ENCODE results near the gene ZC3H14. TPM values are rescaled to one million over a fixed set of nuclear protein-coding genes. Genes with fewer than 3 reads are reported as not detected.

The ZC3H14 gene
- total and polyA plus RNA-seq, 2 donors (not counting 1 experiment from before 2014, with no cell fraction given) = 31.1 to 47.0 TPM

DNA sequence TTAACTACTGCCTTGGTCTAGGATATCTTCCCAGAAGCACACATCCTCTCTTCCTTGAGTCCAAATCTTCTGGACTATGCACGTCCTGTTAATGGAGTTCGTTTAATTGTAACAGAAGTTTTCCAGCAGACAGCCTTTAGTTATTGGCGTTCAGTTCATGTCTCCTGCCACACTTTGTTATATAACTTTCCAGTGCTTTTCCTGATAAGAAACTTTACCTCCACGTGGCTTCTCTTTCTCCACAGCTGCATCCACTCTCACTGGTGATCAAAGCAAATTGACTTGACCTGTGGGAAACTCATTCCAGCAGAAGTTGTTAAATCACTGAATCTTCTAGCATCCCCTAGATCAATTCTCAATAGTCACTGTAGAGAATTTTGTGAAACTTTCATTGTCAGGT, 27.0 kb upstream of the ZC3H14 start:
- ChIA-PET POLR2A (no interaction called here), CTCF (no interaction called here)
- Mint-ChIP-seq H3K27ac (no peak overlapping the region), H3K4me1 (no peaks in the 10 kb centered on the region), H3K9me3 (ENCODE audit: insufficient read depth) (no peaks in the 10 kb centered on the region), H3K27me3 (peaks cover 8% of the 10 kb centered on the region), H3K4me3 (no peak overlapping the region)
- H3K27ac ChIP-seq (ENCODE audit: low read length in 2 of 2) = no peak overlapping the region
- DNase-seq = no peak
- H3K4me2 ChIP-seq (replicated peaks; ENCODE audit: low read depth, low read length, poor library complexity, severe bottlenecking) = no peak overlapping the region
- H3K27me3 ChIP-seq (replicated peaks in 1 of 4; ENCODE audit: control extremely low read depth in 1 of 4, control insufficient read depth in 3 of 4, insufficient read depth in 4 of 4, low read length in 3 of 4) = peaks cover 0 to 5% (median 2%) of the 10 kb centered on the region in 4 experiments
- no peak overlapping the region for H3K4me3 ChIP-seq (ENCODE audit: control extremely low read depth in 1 of 5, extremely low read depth in 1 of 5, insufficient read depth in 1 of 5, low read depth in 2 of 5, low read length in 4 of 5)
- no peaks in the 10 kb centered on the region for H3K4me1 ChIP-seq (ENCODE audit: control insufficient read depth in 2 of 2, insufficient read depth in 2 of 2, low read length in 2 of 2)
- intact Hi-C loops (cut with micrococcal nuclease) = no loop called here
- H3K36me3 ChIP-seq (replicated peaks in 1 of 2; ENCODE audit: control extremely low read depth in 1 of 2, control insufficient read depth in 1 of 2, extremely low read depth in 1 of 2, insufficient read depth in 2 of 2, low read length in 1 of 2) = no peaks in the 10 kb centered on the region
- no peak overlapping the region for H3K9ac ChIP-seq (ENCODE audit: low read length)
- H4K20me1 ChIP-seq (ENCODE audit: control insufficient read depth, insufficient read depth, low read length, poor library complexity, severe bottlenecking) = no peaks in the 10 kb centered on the region
- TF ChIP-seq, protein P1, sequence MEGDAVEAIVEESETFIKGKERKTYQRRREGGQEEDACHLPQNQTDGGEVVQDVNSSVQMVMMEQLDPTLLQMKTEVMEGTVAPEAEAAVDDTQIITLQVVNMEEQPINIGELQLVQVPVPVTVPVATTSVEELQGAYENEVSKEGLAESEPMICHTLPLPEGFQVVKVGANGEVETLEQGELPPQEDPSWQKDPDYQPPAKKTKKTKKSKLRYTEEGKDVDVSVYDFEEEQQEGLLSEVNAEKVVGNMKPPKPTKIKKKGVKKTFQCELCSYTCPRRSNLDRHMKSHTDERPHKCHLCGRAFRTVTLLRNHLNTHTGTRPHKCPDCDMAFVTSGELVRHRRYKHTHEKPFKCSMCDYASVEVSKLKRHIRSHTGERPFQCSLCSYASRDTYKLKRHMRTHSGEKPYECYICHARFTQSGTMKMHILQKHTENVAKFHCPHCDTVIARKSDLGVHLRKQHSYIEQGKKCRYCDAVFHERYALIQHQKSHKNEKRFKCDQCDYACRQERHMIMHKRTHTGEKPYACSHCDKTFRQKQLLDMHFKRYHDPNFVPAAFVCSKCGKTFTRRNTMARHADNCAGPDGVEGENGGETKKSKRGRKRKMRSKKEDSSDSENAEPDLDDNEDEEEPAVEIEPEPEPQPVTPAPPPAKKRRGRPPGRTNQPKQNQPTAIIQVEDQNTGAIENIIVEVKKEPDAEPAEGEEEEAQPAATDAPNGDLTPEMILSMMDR (IDR thresholded peaks at IDR 0.05) = no peak
- no peak for TF ChIP-seq EZH2 (IDR thresholded peaks at IDR 0.05; ENCODE audit: borderline replicate concordance, insufficient read depth, low read depth, low read length, poor library complexity, severe bottlenecking)
- H3K9me3 ChIP-seq (ENCODE audit: control extremely low read depth in 1 of 3, control insufficient read depth in 2 of 3, insufficient read depth in 1 of 3, low read length in 2 of 3) = no peaks in the 10 kb centered on the region
- H3K79me2 ChIP-seq (ENCODE audit: control insufficient read depth, insufficient read depth, low read length) = no peaks in the 10 kb centered on the region
- no peak for ATAC-seq (ENCODE audit: low read depth)
- H2AFZ ChIP-seq (ENCODE audit: insufficient read depth, low read depth, low read length, poor library complexity, severe bottlenecking) = no peak overlapping the region
- 77% methylated on average over 4 of the region's 4 CpGs for WGBS (ENCODE audit: insufficient coverage)

DNA sequence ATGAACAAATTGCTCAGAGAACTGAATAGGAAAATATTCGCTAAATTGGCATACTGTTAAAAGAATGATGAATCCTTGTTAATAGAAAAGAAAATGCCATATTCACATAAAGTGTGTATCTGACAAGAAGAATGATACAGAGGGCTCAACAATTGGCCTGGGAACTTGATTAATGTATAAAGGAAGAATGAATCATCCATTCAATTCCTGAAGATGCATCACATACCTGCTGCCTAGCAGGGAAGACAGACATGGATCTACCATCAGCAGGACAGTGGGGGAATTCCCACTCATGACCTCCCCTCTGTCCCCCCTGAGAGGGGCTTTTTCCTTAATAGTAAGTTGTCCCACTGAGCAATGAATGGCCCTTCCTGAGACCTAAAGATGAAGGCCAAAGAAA, 21.5 kb upstream of the ZC3H14 start:
- WGBS (ENCODE audit: insufficient coverage) = no CpG with 5 or more reads among the region's 1 CpG
- ChIA-PET POLR2A (no interaction called here), CTCF (no interaction called here)
- no peaks in the 10 kb centered on the region for H3K79me2 ChIP-seq (ENCODE audit: control insufficient read depth, insufficient read depth, low read length)
- H3K27ac ChIP-seq (ENCODE audit: low read length in 2 of 2) = no peak overlapping the region
- Mint-ChIP-seq H3K4me1 (no peaks in the 10 kb centered on the region), H3K9me3 (ENCODE audit: insufficient read depth) (no peaks in the 10 kb centered on the region), H3K27me3 (peaks cover 12% of the 10 kb centered on the region), H3K4me3 (no peak overlapping the region), H3K27ac (no peak overlapping the region)
- ATAC-seq (ENCODE audit: low read depth) (no peak), DNase-seq (no peak)
- no peak overlapping the region for H2AFZ ChIP-seq (ENCODE audit: insufficient read depth, low read depth, low read length, poor library complexity, severe bottlenecking)
- no peak overlapping the region for H3K9ac ChIP-seq (ENCODE audit: low read length)
- no peaks in the 10 kb centered on the region for H3K9me3 ChIP-seq (ENCODE audit: control extremely low read depth in 1 of 3, control insufficient read depth in 2 of 3, insufficient read depth in 1 of 3, low read length in 2 of 3)
- no peaks in the 10 kb centered on the region for H3K36me3 ChIP-seq (replicated peaks in 1 of 2; ENCODE audit: control extremely low read depth in 1 of 2, control insufficient read depth in 1 of 2, extremely low read depth in 1 of 2, insufficient read depth in 2 of 2, low read length in 1 of 2)
- no peaks in the 10 kb centered on the region for H4K20me1 ChIP-seq (ENCODE audit: control insufficient read depth, insufficient read depth, low read length, poor library complexity, severe bottlenecking)
- H3K4me2 ChIP-seq (replicated peaks; ENCODE audit: low read depth, low read length, poor library complexity, severe bottlenecking) = no peak overlapping the region
- H3K4me3 ChIP-seq (ENCODE audit: control extremely low read depth in 1 of 5, extremely low read depth in 1 of 5, insufficient read depth in 1 of 5, low read depth in 2 of 5, low read length in 4 of 5) = no peak overlapping the region
- intact Hi-C loops (cut with micrococcal nuclease) = no loop called here
- H3K4me1 ChIP-seq (ENCODE audit: control insufficient read depth in 2 of 2, insufficient read depth in 2 of 2, low read length in 2 of 2) = no peaks in the 10 kb centered on the region
- peaks cover 0 to 10% (median 5%) of the 10 kb centered on the region in 4 experiments for H3K27me3 ChIP-seq (replicated peaks in 1 of 4; ENCODE audit: control extremely low read depth in 1 of 4, control insufficient read depth in 3 of 4, insufficient read depth in 4 of 4, low read length in 3 of 4)
- no peak for TF ChIP-seq EZH2 (IDR thresholded peaks at IDR 0.05; ENCODE audit: borderline replicate concordance, insufficient read depth, low read depth, low read length, poor library complexity, severe bottlenecking)
- TF ChIP-seq, protein P1 (IDR thresholded peaks at IDR 0.05) = no peak
